PFSK-1 (cell line): ENCODE data around the gene CACNB3.

Experiments
- FOXP2 ChIP-seq: optimal IDR thresholded peaks from 2 replicates; pipeline ENCODE3; 2011; ENCODE audit warnings: borderline replicate concordance, control low read depth, inconsistent platforms; ENCODE audit not compliant: insufficient read depth; ENCODE audit errors: extremely low read length, extremely low read depth
- SIN3A ChIP-seq: IDR thresholded peaks from 2 replicates; pipeline ENCODE4 v1.6.1; 2012; ENCODE audit warnings: mild to moderate bottlenecking, low read length, moderate library complexity, borderline replicate concordance; ENCODE audit not compliant: insufficient read depth
- TF ChIP-seq, protein P1 (sequence below), 2 experiments: IDR thresholded peaks; 2 replicates each; pipeline versions ENCODE4 v1.6.1 to v1.8.0; 2011 to 2012; ENCODE audit warnings: low read depth in 2 of 2, low read length in 2 of 2, control low read depth in 1 of 2, inconsistent platforms in 1 of 2, mild to moderate bottlenecking in 1 of 2, moderate library complexity in 1 of 2; ENCODE audit not compliant: insufficient read depth in 1 of 2

DNA sequence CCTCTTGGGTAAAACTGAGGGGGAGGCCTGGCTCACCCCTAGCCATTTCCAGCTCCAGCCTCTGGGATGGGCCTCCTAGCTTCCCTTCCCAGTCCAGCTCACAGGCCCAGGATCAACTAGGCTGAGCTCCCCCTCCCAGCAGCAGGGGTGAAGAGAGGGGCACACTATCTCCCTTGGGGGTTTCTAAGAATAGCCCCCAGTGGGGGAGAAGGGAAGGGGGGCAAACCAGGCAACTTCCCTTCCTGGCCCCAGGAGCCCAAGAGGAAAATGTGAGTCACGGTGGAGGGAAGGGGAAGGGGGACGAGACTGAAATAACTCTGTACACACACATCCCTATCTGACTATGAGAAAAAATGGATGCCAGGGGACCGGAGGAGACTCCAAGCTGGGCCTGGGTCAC is 38.4 kb upstream of the CACNB3 start:
- TF ChIP-seq, protein P1, sequence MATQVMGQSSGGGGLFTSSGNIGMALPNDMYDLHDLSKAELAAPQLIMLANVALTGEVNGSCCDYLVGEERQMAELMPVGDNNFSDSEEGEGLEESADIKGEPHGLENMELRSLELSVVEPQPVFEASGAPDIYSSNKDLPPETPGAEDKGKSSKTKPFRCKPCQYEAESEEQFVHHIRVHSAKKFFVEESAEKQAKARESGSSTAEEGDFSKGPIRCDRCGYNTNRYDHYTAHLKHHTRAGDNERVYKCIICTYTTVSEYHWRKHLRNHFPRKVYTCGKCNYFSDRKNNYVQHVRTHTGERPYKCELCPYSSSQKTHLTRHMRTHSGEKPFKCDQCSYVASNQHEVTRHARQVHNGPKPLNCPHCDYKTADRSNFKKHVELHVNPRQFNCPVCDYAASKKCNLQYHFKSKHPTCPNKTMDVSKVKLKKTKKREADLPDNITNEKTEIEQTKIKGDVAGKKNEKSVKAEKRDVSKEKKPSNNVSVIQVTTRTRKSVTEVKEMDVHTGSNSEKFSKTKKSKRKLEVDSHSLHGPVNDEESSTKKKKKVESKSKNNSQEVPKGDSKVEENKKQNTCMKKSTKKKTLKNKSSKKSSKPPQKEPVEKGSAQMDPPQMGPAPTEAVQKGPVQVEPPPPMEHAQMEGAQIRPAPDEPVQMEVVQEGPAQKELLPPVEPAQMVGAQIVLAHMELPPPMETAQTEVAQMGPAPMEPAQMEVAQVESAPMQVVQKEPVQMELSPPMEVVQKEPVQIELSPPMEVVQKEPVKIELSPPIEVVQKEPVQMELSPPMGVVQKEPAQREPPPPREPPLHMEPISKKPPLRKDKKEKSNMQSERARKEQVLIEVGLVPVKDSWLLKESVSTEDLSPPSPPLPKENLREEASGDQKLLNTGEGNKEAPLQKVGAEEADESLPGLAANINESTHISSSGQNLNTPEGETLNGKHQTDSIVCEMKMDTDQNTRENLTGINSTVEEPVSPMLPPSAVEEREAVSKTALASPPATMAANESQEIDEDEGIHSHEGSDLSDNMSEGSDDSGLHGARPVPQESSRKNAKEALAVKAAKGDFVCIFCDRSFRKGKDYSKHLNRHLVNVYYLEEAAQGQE (IDR thresholded peaks at IDR 0.05; ENCODE audit: insufficient read depth in 1 of 2, low read depth in 2 of 2, low read length in 2 of 2): no peak
- no peak for TF ChIP-seq SIN3A
- TF ChIP-seq FOXP2: no peak
